GM20000 (cell line): ENCODE measurements around the gene CYP4B1.
"Not testable (repeated sequence)": the region's sequence is repeated elsewhere in the genome, so short reads cannot be mapped to it uniquely, and the experiment has no call there.

Source experiments
- DNase-seq: peaks from one replicate; pipeline ENCODE4 v3.0.0; 2012; ENCODE audit warnings: low spot score
- CTCF ChIP-seq: IDR thresholded peaks from 2 replicates; pipeline ENCODE4 v1.5.1; 2012; ENCODE audit warnings: mild to moderate bottlenecking, control low read depth; ENCODE audit errors: extremely low read depth, missing control alignments

CYP4B1 gene

GRCh38 chr1:46770541-46770940 lies 28.3 kb upstream of the CYP4B1 start:
- DNase-seq = no peak
- no peak for TF ChIP-seq CTCF

DNA sequence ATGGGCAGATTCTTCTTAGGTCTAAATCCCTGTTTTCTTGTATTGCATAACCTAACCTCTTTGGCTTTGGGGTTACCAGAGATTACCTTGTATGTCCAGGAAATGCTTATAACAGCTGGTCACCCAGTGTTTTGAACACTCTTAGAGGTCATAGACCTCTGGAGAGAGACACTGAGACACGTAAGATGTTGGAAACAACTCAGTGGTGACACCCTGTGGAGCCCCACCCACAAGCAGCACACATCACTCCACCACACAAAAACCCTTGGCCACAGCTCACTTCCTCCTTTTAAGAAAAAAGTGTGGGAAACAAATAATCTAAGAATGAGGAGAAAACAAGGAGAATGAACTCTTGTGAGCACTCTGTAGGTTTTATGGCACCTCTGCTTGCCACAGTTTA lies 26.3 kb upstream of the CYP4B1 start:
- no peak for TF ChIP-seq CTCF
- no peak for DNase-seq

GRCh38 chr1:46774297-46774696 lies 24.5 kb upstream of the CYP4B1 start:
- TF ChIP-seq CTCF = no peak
- no peak for DNase-seq

GRCh38 chr1:46778456-46778855 lies 20.4 kb upstream of the CYP4B1 start:
- DNase-seq = not testable (repeated sequence)

DNA sequence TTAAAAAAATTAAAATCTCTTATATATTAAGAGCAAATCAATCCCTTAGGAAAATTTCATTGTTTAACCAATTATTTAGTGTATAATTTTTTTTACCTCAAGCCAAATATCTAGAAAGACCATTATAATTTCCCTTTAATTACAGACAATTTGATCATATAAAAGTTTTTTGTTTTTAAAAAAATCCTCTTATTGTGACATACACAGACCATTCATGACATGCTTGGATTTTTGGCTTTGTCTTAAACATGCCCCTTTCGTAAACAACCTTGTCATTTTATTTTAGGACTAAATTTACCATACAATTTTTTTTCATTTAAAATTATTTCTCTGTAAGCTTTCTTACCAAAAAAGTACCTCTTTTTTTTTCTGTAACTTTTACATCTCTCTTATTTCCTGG lies 14.2 kb upstream of the CYP4B1 start:
- no peak for TF ChIP-seq CTCF
- DNase-seq = no peak

- DNase-seq = not testable (repeated sequence)
Observed at GRCh38 chr1:46788634-46789033, 10.2 kb upstream of the CYP4B1 start.

DNA sequence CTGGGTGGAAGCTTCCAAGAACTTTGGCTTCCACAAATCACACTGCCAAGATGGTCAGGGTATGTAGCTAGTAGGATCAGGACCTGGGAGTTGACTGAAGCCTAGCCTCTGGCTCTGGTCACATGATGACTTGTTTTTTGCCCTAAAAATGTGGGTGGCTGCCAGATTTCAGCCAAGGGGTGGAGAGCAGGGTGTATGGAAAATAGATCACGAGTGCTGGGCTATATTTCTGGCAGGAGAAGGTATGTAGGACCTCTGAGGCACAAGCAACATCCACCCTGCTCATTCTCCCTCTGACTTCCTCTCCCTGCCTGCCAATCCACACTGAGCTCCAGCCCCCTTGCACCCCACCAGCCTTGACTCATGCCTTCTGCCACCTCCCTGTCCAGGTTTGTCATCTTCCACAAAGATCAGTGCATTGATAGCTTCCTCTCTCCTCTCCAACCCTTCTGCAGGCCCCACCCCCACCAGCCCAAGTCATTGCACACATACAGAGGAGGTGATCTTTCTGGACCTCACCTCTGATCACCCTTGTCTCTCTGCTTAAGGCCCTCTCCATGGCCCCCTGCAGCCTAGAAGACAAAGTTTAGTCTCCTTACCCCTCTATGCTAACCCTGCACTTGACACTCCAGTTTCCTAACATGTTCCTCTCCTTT lies 8.3 kb upstream of the CYP4B1 start:
- TF ChIP-seq CTCF = no peak
- no peak for DNase-seq

- DNase-seq = no peak
- no peak for TF ChIP-seq CTCF
Observed at GRCh38 chr1:46793126-46793525, 5.7 kb upstream of the CYP4B1 start.
